Measurements from ENCODE around the gene FAM181A. TPM values are rescaled to one million over a fixed set of nuclear protein-coding genes. Genes with fewer than 3 reads are reported as not detected.

FAM181A gene
- total and polyA plus RNA-seq, 2 of the 4 experiments (the other 2 are of a cell fraction), result not detected

DNA sequence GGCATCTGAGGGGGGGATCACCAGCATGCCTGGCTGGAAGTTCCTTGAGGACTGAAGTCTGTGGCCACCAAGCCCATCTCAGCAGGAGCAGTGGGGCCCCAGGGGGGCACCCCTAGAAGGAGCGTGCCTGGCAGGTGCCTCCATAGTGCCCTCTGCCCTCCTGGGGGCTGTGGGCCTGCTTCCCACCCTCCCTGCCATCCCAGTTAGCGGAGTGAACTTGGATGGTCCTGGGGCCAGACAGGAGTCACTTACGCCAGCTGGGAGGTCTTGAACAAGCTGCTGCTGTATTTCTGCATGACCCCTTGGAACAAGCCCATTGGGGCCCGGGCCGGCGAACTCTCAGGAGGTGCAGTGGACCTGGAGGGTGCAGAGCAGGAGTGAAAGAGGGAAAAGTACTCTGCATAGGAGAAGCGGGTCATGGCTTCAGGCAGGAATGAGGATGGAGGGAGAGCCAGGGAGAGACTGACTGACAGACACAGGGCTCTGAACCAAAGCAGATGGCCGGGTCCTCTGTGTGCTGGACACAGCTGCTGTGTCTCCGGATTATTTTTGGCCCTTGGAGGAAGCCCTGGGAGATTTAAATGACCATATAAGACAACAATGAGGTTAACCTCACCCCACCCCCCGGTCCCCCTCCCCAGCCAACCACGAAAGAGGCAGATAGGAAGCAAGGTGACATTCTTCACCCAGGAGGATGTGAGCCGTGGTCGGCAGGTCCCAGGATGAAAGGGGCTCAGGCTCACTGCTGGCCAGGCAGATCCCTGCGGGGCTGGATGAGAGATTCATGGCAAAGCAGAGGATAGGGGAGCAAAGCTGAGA, 29.6 kb downstream of the FAM181A start:
- ATAC-seq (ENCODE audit: low read depth), result no peak
- POLR2A ChIA-PET (ENCODE audit: unreplicated experiment), result no interaction called here
- Histone ChIP-seq H3K4me2 (ENCODE audit: low read depth, low read length) (no peak overlapping the region), H2BK120ac (ENCODE audit: low read depth, low read length) (peak overlapping the region; percentile 2; the same call in 1 of the 2 replicates), H4K20me1 (ENCODE audit: insufficient read depth, low read length) (no peaks in the 10 kb centered on the region), H4K91ac (ENCODE audit: insufficient read depth, low read depth, low read length) (peak overlapping the region; percentile 20; the same call in 1 of the 2 replicates), H4K5ac (ENCODE audit: low read depth, low read length) (no peak overlapping the region), H4K8ac (ENCODE audit: low read depth in 2 of 2, low read length in 2 of 2) (no peak overlapping the region), H2AFZ (replicated peaks; ENCODE audit: low read length, poor library complexity) (no peak overlapping the region), H2BK20ac (ENCODE audit: low read depth, low read length) (no peak overlapping the region), H3K9ac (ENCODE audit: low read depth, low read length) (no peak overlapping the region), H3K4me1 (ENCODE audit: control insufficient read depth, insufficient read depth, low read length) (peaks cover 13% of the 10 kb centered on the region), H3K36me3 (ENCODE audit: control insufficient read depth, insufficient read depth, low read length) (no peaks in the 10 kb centered on the region), H2BK5ac (ENCODE audit: low read depth, low read length, poor library complexity, severe bottlenecking) (no peak overlapping the region), H3K14ac (replicated peaks; ENCODE audit: low read depth, low read length) (no peak overlapping the region), H3K56ac (ENCODE audit: extremely low read depth, insufficient read depth, low read length) (no peak overlapping the region), H3K18ac (ENCODE audit: low read depth, low read length) (no peak overlapping the region), H3K9me1 (ENCODE audit: insufficient read depth, low read length) (peaks cover 15% of the 10 kb centered on the region), H3K4ac (ENCODE audit: low read depth, low read length) (0 out of 2 replicates have a peak overlapping the region, but pooled peaks have one; percentile 63), H3K27ac (ENCODE audit: insufficient read depth, low read length) (no peak overlapping the region), H2AK9ac (replicated peaks; ENCODE audit: low read depth, low read length, poor library complexity) (peak overlapping the region; percentile 57), H2AK5ac (ENCODE audit: low read depth, low read length) (no peak overlapping the region; the same call in 1 of the 2 replicates), H3K79me1 (ENCODE audit: low read depth in 1 of 2, low read length in 2 of 2) (no peaks in the 10 kb centered on the region), H3K27me3 (ENCODE audit: control insufficient read depth, insufficient read depth, low read length) (peaks cover 2% of the 10 kb centered on the region; the same call in 1 of the 2 replicates), H3K23ac (ENCODE audit: low read depth, low read length) (no peak overlapping the region), H2BK15ac (ENCODE audit: low read depth, low read length) (no peak overlapping the region), H3K9me3 (ENCODE audit: control insufficient read depth, insufficient read depth, low read length) (no peaks in the 10 kb centered on the region), H3K4me3 (ENCODE audit: insufficient read depth, low read depth, low read length) (no peak overlapping the region)
- intact Hi-C loops (cut with micrococcal nuclease) (loop anchor here (5.0 kb wide), 1 partner anchor 46 kb away; no protein-coding TSS in a partner anchor), dilution Hi-C loops (cut with HindIII; ENCODE audit: low sequenced_read_pairs, unreplicated experiment) (no loop called here), in situ Hi-C loops (cut with MboI; ENCODE audit: low sequenced_read_pairs) (no loop called here)
- no peak for TF ChIP-seq USF2 (IDR thresholded peaks at IDR 0.05; ENCODE audit: low read depth, low read length)
- TF ChIP-seq BHLHE40 (IDR thresholded peaks at IDR 0.05; ENCODE audit: low read depth, low read length), result no peak
- TF ChIP-seq SMC3 (IDR thresholded peaks at IDR 0.05; ENCODE audit: low read depth, low read length), result no peak
- no peak for TF ChIP-seq MAFK (IDR thresholded peaks at IDR 0.05; ENCODE audit: low read depth, low read length)
- no peak for TF ChIP-seq MXI1 (IDR thresholded peaks at IDR 0.05; ENCODE audit: borderline replicate concordance, low read depth, low read length)
- TF ChIP-seq CHD1 (IDR thresholded peaks at IDR 0.05; ENCODE audit: low read depth, low read length), result no peak
- TF ChIP-seq RFX5 (IDR thresholded peaks at IDR 0.05; ENCODE audit: low read depth, low read length), result no peak
- TF ChIP-seq RAD21 (IDR thresholded peaks at IDR 0.05; ENCODE audit: low read length), result no peak
- WGBS, 2 experiments (ENCODE audit: extremely low coverage in 2 of 2, insufficient read length in 1 of 2), result 80% methylated on average over 3 of the region's 14 CpGs; no CpG with 5 or more reads in 1 of the 2 experiments
- no TSS peak for BruUV-seq (replicated peaks)
- DNase-seq, result no peak
- CTCF ChIA-PET, result no interaction called here
